Cardiac fibroblast (primary cell): ENCODE measurements around the gene KIF12.
"Not testable (repeated sequence)": the region's sequence is repeated elsewhere in the genome, so short reads cannot be mapped to it uniquely, and the experiment has no call there.

Experiments
- DNase-seq, 2 donors: peaks; one replicate each; pipeline versions ENCODE4 v3.0.0 to v3.0.0-alpha.2; 2010; ENCODE audit warnings: low read depth in 2 of 2
- H3K4me3 ChIP-seq, 2 donors: replicated peaks in 1 of 2; 1 replicate in 1 of 2; 2 replicates in 1 of 2; pipeline ENCODE4 v1.5.1; 2011; ENCODE audit warnings: low read depth in 2 of 2, low read length in 2 of 2, mild to moderate bottlenecking in 2 of 2, moderate library complexity in 1 of 2
- CTCF ChIP-seq: IDR thresholded peaks from one replicate; pipeline ENCODE4 v1.5.1; 2011; ENCODE audit warnings: low read depth, mild to moderate bottlenecking, low read length, inconsistent platforms

The KIF12 gene

GRCh38 chr9:114085387-114085789 lies 13.7 kb downstream of the KIF12 start:
- no peak overlapping the region for H3K4me3 ChIP-seq
- DNase-seq: no peak
- TF ChIP-seq CTCF: no peak

- DNase-seq: no peak
- TF ChIP-seq CTCF: no peak
Observed at GRCh38 chr9:114084282-114085073, 14.6 kb downstream of the KIF12 start.

GRCh38 chr9:114083666-114084065 lies 15.4 kb downstream of the KIF12 start:
- no peak overlapping the region for H3K4me3 ChIP-seq
- no peak for TF ChIP-seq CTCF
- no peak for DNase-seq

More at GRCh38 chr9:114084282-114085073, 14.6 kb downstream of the KIF12 start:
- no peak overlapping the region for H3K4me3 ChIP-seq

GRCh38 chr9:114082763-114083412 lies 16.2 kb downstream of the KIF12 start:
- H3K4me3 ChIP-seq, DNase-seq: not testable (repeated sequence)

GRCh38 chr9:114082017-114082762 lies 16.9 kb downstream of the KIF12 start:
- TF ChIP-seq CTCF: peak; percentile 89
- peak; percentile 90 to 92 for DNase-seq

GRCh38 chr9:114081441-114082016 lies 17.6 kb downstream of the KIF12 start:
- no peak for DNase-seq
- H3K4me3 ChIP-seq: no peak overlapping the region
- no peak for TF ChIP-seq CTCF

More at GRCh38 chr9:114082017-114082762, 16.9 kb downstream of the KIF12 start:
- H3K4me3 ChIP-seq: no peak overlapping the region
